Measurements from ENCODE around the gene GNAS-AS1.

GNAS-AS1 gene

GRCh38 chr20:58884966-58885365 is 34.3 kb upstream of the GNAS-AS1 start:
- DNase-seq (ENCODE audit: extremely low spot score), result no peak
- ChIA-PET POLR2A (no interaction called here), CTCF (no interaction called here)
- TF ChIP-seq FOXM1 (IDR thresholded peaks at IDR 0.05; ENCODE audit: borderline replicate concordance), result no peak
- TF ChIP-seq LEF1 (IDR thresholded peaks at IDR 0.05; ENCODE audit: borderline replicate concordance), result no peak
- no peak for TF ChIP-seq NFRKB (IDR thresholded peaks at IDR 0.05)
- no peak for TF ChIP-seq ZNF384 (IDR thresholded peaks at IDR 0.05)
- TF ChIP-seq ELF4 (IDR thresholded peaks at IDR 0.05), result no peak
- no peak for TF ChIP-seq L3MBTL2 (conservative IDR thresholded peaks at IDR 0.05)
- TF ChIP-seq SP1 (IDR thresholded peaks at IDR 0.05), result no peak
- TF ChIP-seq FOXA1 (IDR thresholded peaks at IDR 0.05), result no peak
- no peak for TF ChIP-seq ARNT (IDR thresholded peaks at IDR 0.05)
- TF ChIP-seq TARDBP (IDR thresholded peaks at IDR 0.05), result no peak
- no peak for TF ChIP-seq BHLHE40 (IDR thresholded peaks at IDR 0.05; ENCODE audit: borderline replicate concordance)

GRCh38 chr20:58883241-58883691 is 32.6 kb upstream of the GNAS-AS1 start:
- POLR2A ChIA-PET, result no interaction called here
- TF ChIP-seq FOXA1 (IDR thresholded peaks at IDR 0.05) (no peak), ELF4 (IDR thresholded peaks at IDR 0.05) (no peak), LEF1 (IDR thresholded peaks at IDR 0.05; ENCODE audit: borderline replicate concordance) (no peak), HDGF (IDR thresholded peaks at IDR 0.05; ENCODE audit: borderline replicate concordance) (no peak), TARDBP (IDR thresholded peaks at IDR 0.05) (no peak), FOXM1 (IDR thresholded peaks at IDR 0.05; ENCODE audit: borderline replicate concordance) (no peak), FOXK2 (IDR thresholded peaks at IDR 0.05) (no peak), ZNF384 (IDR thresholded peaks at IDR 0.05) (no peak), CTBP1 (IDR thresholded peaks at IDR 0.05; ENCODE audit: borderline replicate concordance) (no peak), L3MBTL2 (conservative IDR thresholded peaks at IDR 0.05) (no peak)
- TF ChIP-seq, protein P1, sequence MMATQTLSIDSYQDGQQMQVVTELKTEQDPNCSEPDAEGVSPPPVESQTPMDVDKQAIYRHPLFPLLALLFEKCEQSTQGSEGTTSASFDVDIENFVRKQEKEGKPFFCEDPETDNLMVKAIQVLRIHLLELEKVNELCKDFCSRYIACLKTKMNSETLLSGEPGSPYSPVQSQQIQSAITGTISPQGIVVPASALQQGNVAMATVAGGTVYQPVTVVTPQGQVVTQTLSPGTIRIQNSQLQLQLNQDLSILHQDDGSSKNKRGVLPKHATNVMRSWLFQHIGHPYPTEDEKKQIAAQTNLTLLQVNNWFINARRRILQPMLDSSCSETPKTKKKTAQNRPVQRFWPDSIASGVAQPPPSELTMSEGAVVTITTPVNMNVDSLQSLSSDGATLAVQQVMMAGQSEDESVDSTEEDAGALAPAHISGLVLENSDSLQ (IDR thresholded peaks at IDR 0.05), result no peak
- no peak for DNase-seq (ENCODE audit: extremely low spot score)
- CTCF ChIA-PET, result interaction anchor here (0.6 kb wide), 2 partner anchors 183 to 402 kb away, joined by 3 to 5 read pairs; no protein-coding TSS in a partner anchor

- TF ChIP-seq FOXK2 (IDR thresholded peaks at IDR 0.05), result no peak
- no peak for TF ChIP-seq SUZ12 (IDR thresholded peaks at IDR 0.05)
- no peak for TF ChIP-seq SP1 (IDR thresholded peaks at IDR 0.05)
- TF ChIP-seq HDGF (IDR thresholded peaks at IDR 0.05; ENCODE audit: borderline replicate concordance), result no peak
- ChIA-PET POLR2A (no interaction called here), CTCF (interaction anchor here (0.6 kb wide), 2 partner anchors 183 to 401 kb away, joined by 3 to 5 read pairs; no protein-coding TSS in a partner anchor)
- DNase-seq (ENCODE audit: extremely low spot score), result no peak
Observed at GRCh38 chr20:58882704-58883089, 32.0 kb upstream of the GNAS-AS1 start.

DNA sequence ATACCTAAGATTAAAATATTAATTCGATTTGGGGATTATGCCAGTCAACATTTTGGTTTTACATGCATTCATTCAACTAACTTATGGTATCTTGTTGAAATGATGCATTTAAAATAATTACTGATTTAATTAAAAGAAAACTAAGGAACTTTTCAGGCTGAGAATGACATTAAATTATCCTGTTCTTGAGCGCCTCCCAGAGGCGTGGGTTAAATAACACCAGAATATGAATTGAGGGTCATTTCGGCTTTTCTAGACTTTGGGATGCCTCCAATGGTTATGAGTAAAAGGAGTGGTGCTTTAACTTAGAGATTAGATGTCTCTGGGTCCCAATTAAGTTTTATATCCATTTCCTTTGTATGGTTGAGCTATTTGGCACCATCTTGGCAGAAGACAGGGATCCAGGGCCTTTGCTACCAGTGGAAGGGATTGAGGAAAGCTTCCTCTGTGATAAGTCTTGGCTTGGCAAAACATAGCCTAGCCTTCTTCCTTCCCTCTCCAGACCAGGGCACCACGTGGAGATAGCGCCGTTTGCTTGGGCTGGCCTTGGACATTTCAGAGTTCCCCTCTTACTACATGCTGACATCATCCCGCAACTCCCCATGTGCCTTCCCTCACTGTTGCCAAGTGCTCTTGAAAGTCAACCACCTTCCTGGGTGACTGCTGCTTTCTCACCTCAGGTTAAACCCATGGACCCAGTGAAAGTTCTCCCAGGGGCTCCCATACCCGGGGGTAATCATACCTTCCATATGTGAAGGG is 30.5 kb upstream of the GNAS-AS1 start:
- ChIA-PET CTCF (interaction anchor here (1.6 kb wide), 1 partner anchor 11 kb away, joined by 3 read pairs; no protein-coding TSS in a partner anchor), POLR2A (no interaction called here)
- TF ChIP-seq SP1 (IDR thresholded peaks at IDR 0.05) (no peak), NFRKB (IDR thresholded peaks at IDR 0.05) (no peak), SUZ12 (IDR thresholded peaks at IDR 0.05) (no peak), CTBP1 (IDR thresholded peaks at IDR 0.05; ENCODE audit: borderline replicate concordance) (no peak), FOXA1 (IDR thresholded peaks at IDR 0.05) (no peak), ARNT (IDR thresholded peaks at IDR 0.05) (no peak), BHLHE40 (IDR thresholded peaks at IDR 0.05; ENCODE audit: borderline replicate concordance) (no peak)
- TF ChIP-seq, protein P1 (IDR thresholded peaks at IDR 0.05), result no peak
- DNase-seq (ENCODE audit: extremely low spot score), result no peak

GRCh38 chr20:58880441-58880840 is 29.7 kb upstream of the GNAS-AS1 start:
- no peak for DNase-seq (ENCODE audit: extremely low spot score)
- CTCF ChIA-PET, result no interaction called here
- POLR2A ChIA-PET, result no interaction called here
- TF ChIP-seq ZNF384 (IDR thresholded peaks at IDR 0.05) (no peak), ELF4 (IDR thresholded peaks at IDR 0.05) (no peak), L3MBTL2 (conservative IDR thresholded peaks at IDR 0.05) (no peak), FOXK2 (IDR thresholded peaks at IDR 0.05) (no peak), ARNT (IDR thresholded peaks at IDR 0.05) (no peak), FOXA1 (IDR thresholded peaks at IDR 0.05) (no peak), FOXM1 (IDR thresholded peaks at IDR 0.05; ENCODE audit: borderline replicate concordance) (no peak), NFRKB (IDR thresholded peaks at IDR 0.05) (no peak), LEF1 (IDR thresholded peaks at IDR 0.05; ENCODE audit: borderline replicate concordance) (no peak), SP1 (IDR thresholded peaks at IDR 0.05) (no peak), TARDBP (IDR thresholded peaks at IDR 0.05) (no peak), CTBP1 (IDR thresholded peaks at IDR 0.05; ENCODE audit: borderline replicate concordance) (no peak), HDGF (IDR thresholded peaks at IDR 0.05; ENCODE audit: borderline replicate concordance) (no peak), BHLHE40 (IDR thresholded peaks at IDR 0.05; ENCODE audit: borderline replicate concordance) (no peak)
- TF ChIP-seq, protein P1 (IDR thresholded peaks at IDR 0.05), result no peak

DNA sequence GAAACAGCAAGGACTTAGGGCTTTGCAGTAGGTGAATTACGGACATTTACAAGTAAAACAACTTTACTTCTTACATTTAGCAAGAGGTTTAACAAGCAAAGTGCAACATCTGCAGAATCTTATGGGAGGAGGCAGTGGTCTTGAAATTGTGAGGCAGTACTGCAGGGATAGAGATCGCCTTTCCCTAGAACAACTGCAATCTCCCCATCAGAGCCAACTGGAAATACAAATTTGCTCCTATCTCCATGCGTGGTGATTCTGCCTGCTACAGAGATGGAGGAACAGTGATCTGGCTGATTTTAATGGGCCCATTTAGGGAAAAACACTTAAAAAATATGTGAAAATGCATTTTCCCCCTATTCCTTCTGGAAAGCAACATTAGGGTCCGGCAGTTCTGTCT is 27.7 kb upstream of the GNAS-AS1 start:
- no peak for DNase-seq (ENCODE audit: extremely low spot score)
- ChIA-PET CTCF (no interaction called here), POLR2A (no interaction called here)
- no peak for TF ChIP-seq CTBP1 (IDR thresholded peaks at IDR 0.05; ENCODE audit: borderline replicate concordance)
- no peak for TF ChIP-seq FOXM1 (IDR thresholded peaks at IDR 0.05; ENCODE audit: borderline replicate concordance)
- TF ChIP-seq SUZ12 (IDR thresholded peaks at IDR 0.05), result no peak
- no peak for TF ChIP-seq ZNF384 (IDR thresholded peaks at IDR 0.05)
- TF ChIP-seq, protein P1 (IDR thresholded peaks at IDR 0.05), result no peak
- no peak for TF ChIP-seq ARNT (IDR thresholded peaks at IDR 0.05)
- TF ChIP-seq ELF4 (IDR thresholded peaks at IDR 0.05), result no peak
